Measurements from ENCODE around the gene NRXN3.

GRCh38 chr14:78667141-78667540, 497.0 kb downstream of the NRXN3 start:
- TF ChIP-seq CTCF (conservative IDR thresholded peaks at IDR 0.05) (no peak), EZH2 (IDR thresholded peaks at IDR 0.05; ENCODE audit: low read depth) (no peak)

All from PC-9 (cell line).